ENCODE measurements around the gene COL26A1.

GRCh38 chr7:101580596-101580995 is 217.9 kb downstream of the COL26A1 start:
- TF ChIP-seq POLR2A (IDR thresholded peaks at IDR 0.05; ENCODE audit: low read length) (no peak), GATA1 (IDR thresholded peaks at IDR 0.05; ENCODE audit: low read depth, low read length) (no peak)
